ENCODE measurements around the gene SPTAN1. TPM values are rescaled to one million over a fixed set of nuclear protein-coding genes. Genes with fewer than 3 reads are reported as not detected.
A peak's percentile ranks its signal among the peaks of the same experiment; 100 is the strongest.

SPTAN1 gene
- polyA plus RNA-seq, 4 donors = 98.1 to 243 (median 152) TPM

DNA sequence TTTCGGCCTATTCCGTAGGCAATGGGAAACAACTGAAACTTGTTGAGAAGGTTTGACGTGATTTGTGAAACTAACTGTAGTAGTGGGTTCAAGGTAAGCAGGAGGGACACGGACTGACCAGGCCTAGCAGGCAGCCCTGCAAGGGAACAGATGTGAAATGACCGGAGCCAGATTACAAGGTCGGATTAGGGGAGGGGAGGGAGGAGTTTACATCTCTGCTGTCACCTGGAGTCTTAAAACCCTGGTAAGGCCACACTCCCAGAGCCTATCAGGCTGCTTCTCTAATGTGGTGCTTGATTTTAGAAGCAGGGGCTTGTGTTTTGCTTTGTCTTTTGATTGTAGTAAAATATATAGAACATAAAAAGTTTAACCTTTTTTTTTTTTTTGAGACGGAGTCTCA, 3.5 kb upstream of the SPTAN1 start:
- peaks cover 0 to 8% (median 3%) of the 10 kb centered on the region in 3 donors for H3K4me1 ChIP-seq (ENCODE audit: control insufficient read depth in 3 of 3, insufficient read depth in 2 of 3, low read depth in 1 of 3, low read length in 2 of 3)
- no peaks in the 10 kb centered on the region for H3K9me3 ChIP-seq (ENCODE audit: control insufficient read depth in 2 of 2, insufficient read depth in 1 of 2, low read depth in 1 of 2, low read length in 1 of 2)
- H3K27me3 ChIP-seq (ENCODE audit: control insufficient read depth in 3 of 3, insufficient read depth in 3 of 3, low read length in 3 of 3) = no peaks in the 10 kb centered on the region
- DNase-seq = no peak
- peaks cover 0 to 2% (median 0%) of the 10 kb centered on the region in 3 donors for H3K36me3 ChIP-seq (ENCODE audit: control insufficient read depth in 3 of 3, insufficient read depth in 2 of 3, low read depth in 1 of 3, low read length in 3 of 3)
- FAIRE-seq = no peak
- no peak overlapping the region for H3K27ac ChIP-seq (ENCODE audit: low read depth in 1 of 3, low read length in 2 of 3)
- H3K4me3 ChIP-seq (ENCODE audit: low read depth in 1 of 3, low read length in 3 of 3) = no peak overlapping the region
- 90 to 94% (median 92%) methylated on average over 7 of the region's 7 CpGs for WGBS, 3 donors

DNA sequence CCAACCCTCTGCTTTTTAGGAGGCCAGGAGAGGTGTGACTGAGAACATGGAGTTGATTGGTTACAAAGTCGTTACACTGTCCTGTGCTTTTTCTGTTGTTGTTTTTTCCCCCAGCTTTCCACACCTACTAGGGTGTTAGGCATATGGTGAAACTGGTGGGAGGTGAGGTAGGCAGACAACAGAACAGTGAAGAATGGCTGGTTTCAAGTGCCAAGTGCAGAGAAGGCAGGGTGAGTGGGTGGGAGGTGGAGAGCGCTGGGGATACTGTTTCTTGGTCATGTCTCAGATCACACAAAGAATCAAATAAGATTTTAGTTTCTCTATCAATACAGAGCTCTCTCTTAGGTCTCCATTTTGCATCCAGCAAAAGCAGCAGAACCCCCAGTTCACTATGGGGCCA, 2.2 kb upstream of the SPTAN1 start:
- Histone ChIP-seq H3K4me3 (ENCODE audit: low read depth in 1 of 3, low read length in 3 of 3) (no peak overlapping the region), H3K27me3 (ENCODE audit: control insufficient read depth in 3 of 3, insufficient read depth in 3 of 3, low read length in 3 of 3) (no peaks in the 10 kb centered on the region), H3K27ac (ENCODE audit: low read depth in 1 of 3, low read length in 2 of 3) (no peak overlapping the region), H3K9me3 (ENCODE audit: control insufficient read depth in 2 of 2, insufficient read depth in 1 of 2, low read depth in 1 of 2, low read length in 1 of 2) (no peaks in the 10 kb centered on the region), H3K4me1 (ENCODE audit: control insufficient read depth in 3 of 3, insufficient read depth in 2 of 3, low read depth in 1 of 3, low read length in 2 of 3) (peaks cover under 1 to 20% (median 11%) of the 10 kb centered on the region in 3 donors), H3K36me3 (ENCODE audit: control insufficient read depth in 3 of 3, insufficient read depth in 2 of 3, low read depth in 1 of 3, low read length in 3 of 3) (no peaks in the 10 kb centered on the region)
- no peak for FAIRE-seq
- DNase-seq = no peak
- 70 to 78% (median 77%) methylated on average over 2 of the region's 2 CpGs for WGBS, 3 donors

DNA sequence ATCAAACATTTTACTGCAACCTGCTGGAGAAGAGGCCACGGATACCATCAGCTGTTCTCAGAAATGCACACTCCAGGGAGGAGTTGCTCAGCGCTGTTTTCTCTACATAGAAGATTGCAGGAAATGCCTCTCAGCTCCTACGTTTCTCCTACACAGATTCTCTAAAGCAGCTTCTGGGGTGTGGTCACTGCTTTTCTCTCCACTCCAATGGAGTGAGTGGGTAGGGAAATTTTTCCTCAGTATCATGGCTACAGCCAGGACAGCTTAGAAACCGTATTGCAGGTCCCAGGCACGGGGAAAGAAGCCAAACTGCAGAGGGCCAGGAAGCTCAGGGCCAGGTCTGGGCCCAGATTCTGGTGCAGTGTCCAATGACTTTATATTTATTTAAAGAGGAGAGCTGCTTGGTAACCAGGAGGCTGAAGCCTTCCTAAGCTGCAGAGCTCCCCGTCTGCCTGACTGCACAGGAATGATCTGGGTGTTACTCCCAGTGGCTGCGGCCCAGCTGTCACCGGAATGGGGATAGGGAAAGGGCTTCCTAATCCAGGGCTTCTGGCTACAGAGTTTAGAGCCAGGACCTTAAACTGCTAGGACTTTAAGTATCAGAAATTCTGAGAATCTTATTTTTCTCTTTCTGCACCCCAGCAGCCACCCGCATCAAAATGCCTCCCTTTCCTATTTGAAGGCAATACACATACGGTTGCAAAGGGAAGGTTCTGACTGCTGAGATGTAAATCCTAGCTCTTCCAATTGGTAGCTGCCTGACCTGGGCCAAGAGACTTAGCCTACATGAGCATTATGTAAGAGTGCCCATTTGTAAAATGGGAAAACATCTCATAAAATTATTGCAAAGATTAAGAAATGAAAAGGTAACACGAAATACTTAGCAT, 1.4 kb upstream of the SPTAN1 start:
- WGBS, 3 donors = 55 to 77% (median 75%) methylated on average over 11 of the region's 11 CpGs
- H3K4me3 ChIP-seq (ENCODE audit: low read depth in 1 of 3, low read length in 3 of 3) = peak overlapping the region in 1 of 3 donors; percentile 77
- no peaks in the 10 kb centered on the region for H3K36me3 ChIP-seq (ENCODE audit: control insufficient read depth in 3 of 3, insufficient read depth in 2 of 3, low read depth in 1 of 3, low read length in 3 of 3)
- H3K9me3 ChIP-seq (ENCODE audit: control insufficient read depth in 2 of 2, insufficient read depth in 1 of 2, low read depth in 1 of 2, low read length in 1 of 2) = no peaks in the 10 kb centered on the region
- peak overlapping the region in 2 of 3 donors; percentile 60 to 77 for H3K27ac ChIP-seq (ENCODE audit: low read depth in 1 of 3, low read length in 2 of 3)
- H3K27me3 ChIP-seq (ENCODE audit: control insufficient read depth in 3 of 3, insufficient read depth in 3 of 3, low read length in 3 of 3) = no peaks in the 10 kb centered on the region
- H3K4me1 ChIP-seq (ENCODE audit: control insufficient read depth in 3 of 3, insufficient read depth in 2 of 3, low read depth in 1 of 3, low read length in 2 of 3) = peaks cover 2 to 26% (median 11%) of the 10 kb centered on the region in 3 donors
- DNase-seq (peak in 1 of 2 donors; percentile 11), FAIRE-seq (no peak)

DNA sequence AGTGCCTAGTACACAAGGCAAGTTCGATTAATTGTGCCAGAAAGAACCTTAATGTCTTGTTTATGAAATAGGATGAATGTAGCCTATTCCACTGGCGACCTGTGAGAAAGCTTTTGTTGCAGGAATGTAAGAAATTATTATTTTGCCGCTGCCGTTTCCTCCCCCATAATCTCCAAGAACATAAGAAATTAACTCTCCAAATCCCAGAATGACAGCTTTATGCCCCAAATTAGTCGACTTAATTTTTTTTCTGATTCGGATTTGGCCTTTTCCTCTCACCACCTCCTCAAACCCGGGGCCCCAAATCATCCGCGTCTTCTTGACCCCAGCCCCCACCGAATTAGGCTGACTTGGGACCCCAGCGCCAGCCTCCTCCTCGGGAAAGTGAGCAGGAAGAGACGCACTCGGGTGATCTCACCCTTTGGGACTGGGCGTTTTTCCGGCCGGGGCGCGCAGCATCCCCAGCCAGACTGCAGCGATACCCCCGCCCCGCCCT, 682 bp upstream of the SPTAN1 start:
- Histone ChIP-seq H3K36me3 (ENCODE audit: control insufficient read depth in 3 of 3, insufficient read depth in 2 of 3, low read depth in 1 of 3, low read length in 3 of 3) (no peaks in the 10 kb centered on the region), H3K4me1 (ENCODE audit: control insufficient read depth in 3 of 3, insufficient read depth in 2 of 3, low read depth in 1 of 3, low read length in 2 of 3) (peaks cover 2 to 26% (median 11%) of the 10 kb centered on the region in 3 donors), H3K4me3 (ENCODE audit: low read depth in 1 of 3, low read length in 3 of 3) (peak overlapping the region; percentile 45 to 97 (median 77)), H3K9me3 (ENCODE audit: control insufficient read depth in 2 of 2, insufficient read depth in 1 of 2, low read depth in 1 of 2, low read length in 1 of 2) (no peaks in the 10 kb centered on the region), H3K27ac (ENCODE audit: low read depth in 1 of 3, low read length in 2 of 3) (peak overlapping the region; percentile 77 to 98 (median 91)), H3K27me3 (ENCODE audit: control insufficient read depth in 3 of 3, insufficient read depth in 3 of 3, low read length in 3 of 3) (no peaks in the 10 kb centered on the region)
- DNase-seq (no peak), FAIRE-seq (no peak)
- WGBS, 3 donors = 4 to 5% (median 4%) methylated on average over 22 of the region's 22 CpGs

DNA sequence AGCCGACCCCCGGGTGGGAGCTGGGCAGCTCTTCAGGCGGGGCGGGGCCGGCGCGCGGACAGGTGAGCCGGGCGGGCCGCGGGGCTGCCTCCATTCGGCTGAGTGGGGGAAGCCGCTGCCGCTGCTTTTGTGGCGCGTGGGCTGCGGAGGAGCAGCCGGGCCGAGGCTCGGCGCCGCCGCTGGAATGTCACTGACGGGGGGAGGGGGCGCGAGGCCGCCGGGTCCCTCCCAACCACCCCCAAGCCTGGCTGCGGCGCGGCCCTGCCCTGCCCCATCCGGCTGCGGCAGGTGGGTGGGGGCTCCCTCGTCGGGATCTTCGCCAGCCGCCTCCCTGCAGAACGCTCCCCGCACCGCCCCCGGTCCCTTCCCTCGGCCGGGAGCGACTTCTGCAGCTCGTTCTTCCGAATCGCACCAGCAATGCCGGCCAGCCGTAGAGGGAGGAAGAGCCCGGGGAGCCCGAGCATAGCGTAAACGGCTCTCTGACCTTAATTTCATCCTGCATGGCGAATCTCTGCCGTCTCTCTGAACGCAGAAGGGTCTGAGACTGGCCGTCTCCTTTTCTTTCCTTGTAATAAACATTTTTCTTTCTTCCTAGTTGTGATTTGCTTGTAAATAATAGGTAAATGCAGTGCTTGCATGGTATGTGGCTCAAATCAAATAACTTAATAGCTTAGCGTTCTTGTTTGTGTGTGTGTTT, 505 bp downstream of the SPTAN1 start:
- WGBS, 3 donors = 0 to 1% (median 1%) methylated on average over 23 to 59 of the region's 59 CpGs
- FAIRE-seq (no peak), DNase-seq (peak in 1 of 2 donors; percentile 53)
- H3K27ac ChIP-seq (ENCODE audit: low read depth in 1 of 3, low read length in 2 of 3) = peak overlapping the region; percentile 78 to 98 (median 88)
- H3K9me3 ChIP-seq (ENCODE audit: control insufficient read depth in 2 of 2, insufficient read depth in 1 of 2, low read depth in 1 of 2, low read length in 1 of 2) = no peaks in the 10 kb centered on the region
- H3K4me1 ChIP-seq (ENCODE audit: control insufficient read depth in 3 of 3, insufficient read depth in 2 of 3, low read depth in 1 of 3, low read length in 2 of 3) = peaks cover 4 to 35% (median 13%) of the 10 kb centered on the region in 3 donors
- H3K27me3 ChIP-seq (ENCODE audit: control insufficient read depth in 3 of 3, insufficient read depth in 3 of 3, low read length in 3 of 3) = no peaks in the 10 kb centered on the region
- peak overlapping the region; percentile 79 to 97 (median 87) for H3K4me3 ChIP-seq (ENCODE audit: low read depth in 1 of 3, low read length in 3 of 3)
- no peaks in the 10 kb centered on the region for H3K36me3 ChIP-seq (ENCODE audit: control insufficient read depth in 3 of 3, insufficient read depth in 2 of 3, low read depth in 1 of 3, low read length in 3 of 3)

DNA sequence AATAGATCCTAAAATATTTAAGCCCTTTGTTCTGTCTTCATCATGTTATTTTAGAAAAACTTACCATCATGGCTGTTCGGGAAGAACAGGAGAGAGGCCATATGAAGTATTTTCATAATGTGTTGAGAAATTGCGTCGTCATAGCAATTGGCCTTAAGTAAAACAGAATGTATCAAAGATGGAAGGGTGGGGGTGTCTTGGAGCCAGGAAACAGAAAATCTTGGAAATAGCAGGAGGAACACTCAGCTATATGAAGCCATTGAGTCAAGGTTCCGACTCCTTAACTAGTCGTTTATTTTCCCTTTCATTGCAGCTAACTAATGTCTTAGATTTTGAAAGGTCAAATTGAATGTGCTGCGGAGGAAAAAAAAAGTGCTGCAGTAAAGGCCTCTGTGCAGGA, 1.3 kb downstream of the SPTAN1 start:
- H3K4me1 ChIP-seq (ENCODE audit: control insufficient read depth in 3 of 3, insufficient read depth in 2 of 3, low read depth in 1 of 3, low read length in 2 of 3) = peaks cover 5 to 43% (median 13%) of the 10 kb centered on the region in 3 donors
- no peaks in the 10 kb centered on the region for H3K27me3 ChIP-seq (ENCODE audit: control insufficient read depth in 3 of 3, insufficient read depth in 3 of 3, low read length in 3 of 3)
- H3K36me3 ChIP-seq (ENCODE audit: control insufficient read depth in 3 of 3, insufficient read depth in 2 of 3, low read depth in 1 of 3, low read length in 3 of 3) = no peaks in the 10 kb centered on the region
- FAIRE-seq = no peak
- no peaks in the 10 kb centered on the region for H3K9me3 ChIP-seq (ENCODE audit: control insufficient read depth in 2 of 2, insufficient read depth in 1 of 2, low read depth in 1 of 2, low read length in 1 of 2)
- H3K4me3 ChIP-seq (ENCODE audit: low read depth in 1 of 3, low read length in 3 of 3) = peak overlapping the region in 2 of 3 donors; percentile 79 to 97
- peak overlapping the region in 2 of 3 donors; percentile 51 to 78 for H3K27ac ChIP-seq (ENCODE audit: low read depth in 1 of 3, low read length in 2 of 3)
- 27 to 39% (median 33%) methylated on average over 6 of the region's 6 CpGs for WGBS, 3 donors
- DNase-seq = peak in 1 of 2 donors; percentile 43

DNA sequence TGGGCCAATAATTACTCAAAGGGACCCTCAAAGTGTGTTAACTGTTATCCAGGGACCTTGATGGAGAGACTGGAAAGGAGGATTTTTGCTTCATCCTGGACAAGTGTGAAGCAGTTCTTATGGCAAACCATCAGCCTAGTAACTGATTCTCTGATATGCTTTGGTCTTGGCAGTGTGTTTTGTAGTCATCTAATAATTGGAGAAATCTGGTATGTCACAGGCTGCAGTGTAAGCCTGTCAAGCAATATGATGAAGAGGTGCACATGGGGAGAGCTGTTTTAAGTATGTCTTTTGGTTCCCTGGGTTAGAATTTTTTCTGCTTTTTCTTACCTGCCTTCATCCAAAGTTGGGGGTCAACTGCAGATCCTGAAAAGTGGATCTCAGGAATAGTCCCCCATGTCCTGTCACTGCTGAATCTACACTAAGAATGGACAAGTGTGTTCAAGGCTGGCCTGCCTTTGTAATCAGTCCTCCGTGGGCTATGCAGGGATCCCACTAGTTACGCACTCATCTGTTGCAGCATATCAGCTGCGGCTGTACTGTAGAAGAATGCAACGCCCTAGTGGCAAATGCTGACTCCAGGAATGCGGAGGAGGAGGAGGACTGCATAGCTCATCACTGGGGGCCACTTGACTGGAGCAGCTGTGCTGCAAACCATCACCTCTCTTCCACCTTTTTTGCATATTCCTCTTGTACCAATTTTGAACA, 1.9 kb downstream of the SPTAN1 start:
- Histone ChIP-seq H3K27ac (ENCODE audit: low read depth in 1 of 3, low read length in 2 of 3) (peak overlapping the region in 2 of 3 donors; percentile 51 to 78), H3K4me3 (ENCODE audit: low read depth in 1 of 3, low read length in 3 of 3) (peak overlapping the region in 2 of 3 donors; percentile 0 to 79), H3K9me3 (ENCODE audit: control insufficient read depth in 2 of 2, insufficient read depth in 1 of 2, low read depth in 1 of 2, low read length in 1 of 2) (no peaks in the 10 kb centered on the region), H3K36me3 (ENCODE audit: control insufficient read depth in 3 of 3, insufficient read depth in 2 of 3, low read depth in 1 of 3, low read length in 3 of 3) (peaks cover 0 to 4% (median 0%) of the 10 kb centered on the region in 3 donors), H3K27me3 (ENCODE audit: control insufficient read depth in 3 of 3, insufficient read depth in 3 of 3, low read length in 3 of 3) (no peaks in the 10 kb centered on the region), H3K4me1 (ENCODE audit: control insufficient read depth in 3 of 3, insufficient read depth in 2 of 3, low read depth in 1 of 3, low read length in 2 of 3) (peaks cover 8 to 49% (median 19%) of the 10 kb centered on the region in 3 donors)
- DNase-seq (peak; percentile 32 to 72), FAIRE-seq (no peak)
- 41 to 58% (median 56%) methylated on average over 5 of the region's 5 CpGs for WGBS, 3 donors
